Activated CD4-positive, alpha-beta T cell treated with anti-CD3 and anti-CD28 coated beads for 36 hours (primary cell): ENCODE results near the gene CD163L1. TPM values are rescaled to one million over a fixed set of nuclear protein-coding genes. Genes with fewer than 3 reads are reported as not detected.

ENCODE experiments used
- ATAC-seq: fragments of 200-7000 bp; cut with Tn5 transposase; one replicate; pipeline ENCODE4 v1.10.0; 2021; ENCODE audit warnings: mild to moderate bottlenecking, moderate library complexity
- CTCF ChIA-PET: fragments of 350-600 bp; sonication (Branson Sonifier 250); formaldehyde crosslinking; loops from one replicate; lab custom pipeline; 2021; ENCODE audit warnings: antibody characterized with exemption; lab: Charles Lee
- POLR2A ChIA-PET: fragments of 350-600 bp; sonication (Branson Sonifier 250); formaldehyde crosslinking; loops from one replicate; lab custom pipeline; 2021; ENCODE audit warnings: antibody characterized with exemption, inconsistent platforms; lab: Charles Lee
- DNase-seq: peaks from one replicate; pipeline ENCODE4 v3.0.0-alpha.2; 2020
- H3K27ac Mint-ChIP-seq: one replicate; pipeline ENCODE4 v1.8.0; 2021; ENCODE audit warnings: mixed read lengths
- H3K27me3 Mint-ChIP-seq: one replicate; pipeline ENCODE4 v1.8.0; 2021; ENCODE audit warnings: mixed read lengths
- H3K36me3 Mint-ChIP-seq: one replicate; pipeline ENCODE4 v1.8.0; 2021; ENCODE audit warnings: low read depth, mixed read lengths
- H3K4me1 Mint-ChIP-seq: one replicate; pipeline ENCODE4 v1.8.0; 2021; ENCODE audit warnings: mixed read lengths
- H3K4me3 Mint-ChIP-seq: one replicate; pipeline ENCODE4 v1.8.0; 2021; ENCODE audit warnings: mild to moderate bottlenecking, moderate library complexity, mixed read lengths
- H3K9me3 Mint-ChIP-seq: one replicate; pipeline ENCODE4 v1.8.0; 2021; ENCODE audit warnings: low read depth, mixed read lengths
- intact Hi-C, 2 experiments: fragments of 100-400 bp; cut with DNase I in 1 of 2; cut with micrococcal nuclease in 1 of 2; formaldehyde crosslinking; loops; one replicate each; pipeline versions ENCODE4 v1.14.2 to v1.15.1; 2022 to 2024; cut with DNase I, micrococcal nuclease
- total RNA-seq, 2 experiments: library from RNA; stranded (reverse); gene quantifications; one replicate each; pipeline ENCODE4 v1.2.3, GENCODE V29; 2021

Gene CD163L1
- total RNA-seq, 2 experiments from 2014 or later, result not detected

DNA sequence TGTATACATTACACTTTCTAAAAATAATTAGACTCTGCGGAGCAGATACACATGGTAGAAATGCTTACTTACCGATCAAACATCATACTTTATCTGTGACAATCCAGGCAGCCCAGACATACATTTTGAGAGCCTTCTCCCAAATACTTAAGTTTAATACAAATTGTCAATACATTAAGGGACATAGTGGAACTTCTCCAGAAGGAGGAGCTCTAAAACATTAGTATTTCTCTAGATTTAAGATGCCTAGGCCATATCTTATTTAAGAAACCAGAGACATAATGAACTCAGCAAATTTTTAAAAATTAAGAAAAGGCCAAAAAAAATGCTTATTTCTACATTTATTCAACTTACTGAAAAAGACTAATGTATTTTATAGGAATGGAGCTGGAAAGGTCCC is 124.0 kb downstream of the CD163L1 start:
- Mint-ChIP-seq H3K9me3 (no peaks in the 10 kb centered on the region), H3K4me3 (no peak overlapping the region), H3K27me3 (no peaks in the 10 kb centered on the region), H3K4me1 (no peaks in the 10 kb centered on the region), H3K27ac (no peak overlapping the region), H3K36me3 (no peaks in the 10 kb centered on the region)
- intact Hi-C loops, result no loop called here
- DNase-seq, result no peak
- ATAC-seq, result no peak
- CTCF ChIA-PET, result interaction anchor here (1.1 to 1.4 kb wide), 2 partner anchors 10 to 61 kb away, joined by 3 to 6 read pairs; no protein-coding TSS in a partner anchor
- POLR2A ChIA-PET, result interaction anchor here (0.7 kb wide), 1 partner anchor 110 kb away, joined by 3 read pairs; no protein-coding TSS in a partner anchor

DNA sequence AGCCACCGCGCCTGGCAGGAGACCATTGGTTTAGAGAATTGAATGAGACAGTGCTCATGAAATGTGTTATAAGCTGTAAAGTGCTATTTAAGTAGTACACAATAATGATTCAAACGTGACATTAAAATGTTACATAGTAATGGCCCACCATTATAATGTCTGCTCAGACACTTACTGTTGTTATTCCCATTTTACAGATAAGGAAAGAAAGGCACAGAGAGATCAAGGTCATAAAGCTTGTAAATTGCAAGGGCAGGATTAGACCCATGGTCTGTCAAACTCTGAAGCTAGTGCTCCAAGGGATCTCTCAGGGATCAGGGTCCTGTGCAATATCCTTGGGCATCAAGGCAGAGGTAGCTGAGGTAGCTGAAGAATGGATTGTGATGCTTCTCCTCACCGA is 133.9 kb downstream of the CD163L1 start:
- intact Hi-C loops, result no loop called here
- H3K9me3 Mint-ChIP-seq, result no peaks in the 10 kb centered on the region
- no peaks in the 10 kb centered on the region for H3K4me1 Mint-ChIP-seq
- no peak for DNase-seq
- no peak overlapping the region for H3K4me3 Mint-ChIP-seq
- CTCF ChIA-PET, result interaction anchor here (1.0 kb wide), 1 partner anchor 151 kb away, joined by 3 read pairs; no protein-coding TSS in a partner anchor
- no peaks in the 10 kb centered on the region for H3K36me3 Mint-ChIP-seq
- POLR2A ChIA-PET, result no interaction called here
- ATAC-seq, result no peak
- no peak overlapping the region for H3K27ac Mint-ChIP-seq
- H3K27me3 Mint-ChIP-seq, result peaks cover 1% of the 10 kb centered on the region

Other genes starting within 250 kb of the CD163L1 start
- gene ACSM4, start 140.1 kb downstream of the CD163L1 start, total RNA-seq, result not detected
- gene CD163, start 59.6 kb upstream of the CD163L1 start, total RNA-seq, result not detected
- gene APOBEC1, start 221.8 kb upstream of the CD163L1 start, total RNA-seq, result not detected